HG02588 (cell line): ENCODE data around the gene USP6.
"Not testable (repeated sequence)": the region's sequence is repeated elsewhere in the genome, so short reads cannot be mapped to it uniquely, and the experiment has no call there.

Experiments used
- ATAC-seq: cut with Tn5 transposase; IDR thresholded peaks from one replicate; pipeline ENCODE4 v1.9.1; 2021; ENCODE audit warnings: mild to moderate bottlenecking, moderate library complexity; ENCODE audit not compliant: unreplicated experiment

The USP6 gene

DNA sequence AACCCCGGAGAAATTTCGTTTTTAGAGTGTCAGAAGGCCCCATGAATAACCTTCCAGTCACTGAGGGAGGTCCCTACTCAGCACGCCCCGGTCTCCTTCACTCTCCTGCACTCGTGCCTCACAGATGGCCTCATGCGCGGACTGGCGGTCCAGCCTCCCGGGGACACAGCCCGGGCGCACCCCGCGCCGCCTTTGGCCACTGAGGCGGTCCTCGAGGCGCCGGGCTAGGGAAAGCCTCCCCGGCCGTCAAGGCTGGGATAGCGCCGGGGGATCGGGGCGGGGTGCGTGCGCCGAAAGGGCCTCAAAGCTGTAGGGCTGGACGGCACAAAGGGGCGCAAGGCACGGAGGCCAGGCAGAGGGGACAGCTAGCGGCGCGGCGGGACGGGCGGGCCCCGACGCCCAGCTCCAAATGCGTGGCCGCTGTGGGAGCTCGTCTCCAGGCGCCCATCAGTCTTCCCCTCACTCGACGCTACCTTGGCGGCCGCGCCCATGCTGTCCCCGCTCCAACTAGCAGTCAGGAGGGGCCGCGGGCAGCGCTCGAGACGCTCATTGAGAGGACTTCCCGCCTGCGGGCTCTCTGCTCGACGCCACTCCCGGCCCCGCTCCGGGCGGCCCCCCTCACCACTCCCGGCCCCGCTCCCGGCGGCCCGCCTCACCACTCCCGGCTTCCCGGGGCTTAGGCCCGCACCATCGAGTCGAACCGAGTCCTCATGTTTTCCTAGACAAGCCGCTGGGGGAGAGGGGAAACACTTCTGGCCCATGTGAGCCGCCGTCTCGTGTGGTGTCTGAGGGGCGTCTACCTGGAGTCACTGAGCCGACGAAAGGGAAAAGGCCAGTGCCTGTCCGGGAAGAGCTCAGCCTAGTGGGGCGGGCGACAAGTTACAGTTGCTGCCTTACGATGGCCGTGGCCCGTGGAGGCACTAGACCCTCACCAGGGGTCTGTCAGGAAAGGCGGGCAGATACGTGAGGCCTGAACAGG lies at the start of gene USP6:
Gene USP6, plus strand, starts transcription at position 360 of the 979 bp plus-strand sequence. CDS start 14,336 bp downstream, outside the sequence.
- no peak for ATAC-seq

DNA sequence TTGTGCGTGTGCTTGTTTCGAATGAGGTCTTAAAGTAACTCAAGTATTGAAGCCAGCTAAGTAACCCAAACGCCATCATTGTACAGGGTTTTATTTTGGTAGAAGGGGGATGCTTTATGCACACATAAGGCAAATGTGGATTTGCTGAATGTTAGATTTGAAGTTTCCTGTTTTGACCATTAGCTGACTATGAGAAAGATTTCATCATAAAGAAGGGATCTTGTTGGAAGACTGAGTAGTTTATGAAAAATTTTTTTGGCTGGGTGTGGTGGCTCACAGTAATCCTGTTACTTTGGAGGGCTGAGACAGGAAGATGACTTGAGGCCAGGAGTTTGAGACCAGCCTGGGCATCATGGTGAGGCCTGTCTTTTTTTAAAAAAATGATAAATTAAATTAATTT lies 47.6 kb upstream of the USP6 start:
- no peak for ATAC-seq

DNA sequence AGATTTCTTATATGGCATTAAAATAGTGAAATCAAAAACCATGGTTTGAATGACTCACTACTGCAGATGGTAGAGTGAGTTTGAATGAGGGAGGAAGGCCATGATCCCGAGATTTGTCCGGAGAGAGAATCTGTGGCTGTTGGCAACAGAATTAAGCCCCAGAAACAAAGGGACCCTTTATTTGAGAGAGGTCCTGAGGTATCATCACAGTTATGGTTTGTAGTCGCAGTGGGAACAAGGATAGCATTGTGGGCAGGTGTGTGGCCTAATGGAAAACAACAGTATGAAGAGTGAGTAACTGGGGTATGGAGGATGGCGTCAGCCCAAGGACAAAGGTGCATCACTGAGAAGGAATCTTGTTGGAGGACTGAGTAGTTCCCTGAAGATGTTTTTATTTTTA lies 46.1 kb upstream of the USP6 start:
- ATAC-seq: no peak

DNA sequence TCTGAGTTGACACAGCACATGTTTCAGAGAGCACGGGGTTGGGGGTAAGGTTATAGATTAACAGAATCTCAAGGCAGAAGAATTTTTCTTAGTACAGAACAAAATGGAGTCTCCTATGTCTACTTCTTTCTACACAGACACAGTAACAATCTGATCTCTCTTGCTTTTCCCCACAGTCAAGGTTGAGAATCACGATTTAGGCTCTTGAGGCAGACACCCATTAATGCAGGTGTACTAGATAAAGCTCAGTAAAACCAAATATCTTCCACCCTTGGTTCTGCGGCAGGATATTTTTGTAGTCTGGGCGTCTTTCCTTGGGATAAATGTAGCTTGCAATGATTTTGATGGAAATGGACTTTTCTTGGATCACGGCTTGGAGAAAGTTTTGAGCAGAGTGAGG lies 40.4 kb upstream of the USP6 start:
- not testable (repeated sequence) for ATAC-seq

DNA sequence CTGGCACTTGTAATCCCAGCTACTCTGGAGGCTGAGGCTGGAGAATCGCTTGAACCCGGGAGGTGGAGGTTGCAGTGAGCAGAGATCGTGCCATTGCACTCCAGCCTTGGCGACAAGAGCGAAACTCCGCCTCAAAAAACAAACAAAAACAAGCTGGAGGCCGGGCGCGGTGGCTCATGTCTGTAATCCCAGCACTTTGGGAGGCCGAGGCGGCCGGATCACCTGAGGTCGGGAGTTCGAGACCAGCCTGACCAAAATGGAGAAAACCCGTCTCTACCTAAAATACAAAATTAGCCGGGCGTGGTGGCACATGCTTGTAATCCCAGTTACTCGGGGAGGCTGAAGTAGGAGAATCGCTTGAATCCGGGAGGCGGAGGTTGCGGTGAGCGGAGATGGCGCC lies 38.6 kb upstream of the USP6 start:
- not testable (repeated sequence) for ATAC-seq

DNA sequence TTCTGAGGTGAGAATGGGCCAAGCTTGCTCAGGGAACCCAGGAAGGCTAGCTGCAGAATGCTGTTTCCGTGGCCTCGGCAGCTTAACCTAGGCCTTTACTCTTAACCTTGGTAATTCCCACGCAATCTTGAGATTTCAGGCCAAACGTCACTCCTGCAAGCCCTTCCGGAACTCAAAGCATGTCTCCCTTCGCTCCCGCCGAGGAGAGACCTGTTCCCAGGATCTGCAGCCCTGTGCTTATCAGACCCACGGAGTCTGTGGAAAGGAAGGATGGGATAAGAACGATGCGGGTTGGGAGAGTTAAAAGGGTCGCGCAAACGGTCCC lies 38.1 kb upstream of the USP6 start:
- ATAC-seq: no peak

DNA sequence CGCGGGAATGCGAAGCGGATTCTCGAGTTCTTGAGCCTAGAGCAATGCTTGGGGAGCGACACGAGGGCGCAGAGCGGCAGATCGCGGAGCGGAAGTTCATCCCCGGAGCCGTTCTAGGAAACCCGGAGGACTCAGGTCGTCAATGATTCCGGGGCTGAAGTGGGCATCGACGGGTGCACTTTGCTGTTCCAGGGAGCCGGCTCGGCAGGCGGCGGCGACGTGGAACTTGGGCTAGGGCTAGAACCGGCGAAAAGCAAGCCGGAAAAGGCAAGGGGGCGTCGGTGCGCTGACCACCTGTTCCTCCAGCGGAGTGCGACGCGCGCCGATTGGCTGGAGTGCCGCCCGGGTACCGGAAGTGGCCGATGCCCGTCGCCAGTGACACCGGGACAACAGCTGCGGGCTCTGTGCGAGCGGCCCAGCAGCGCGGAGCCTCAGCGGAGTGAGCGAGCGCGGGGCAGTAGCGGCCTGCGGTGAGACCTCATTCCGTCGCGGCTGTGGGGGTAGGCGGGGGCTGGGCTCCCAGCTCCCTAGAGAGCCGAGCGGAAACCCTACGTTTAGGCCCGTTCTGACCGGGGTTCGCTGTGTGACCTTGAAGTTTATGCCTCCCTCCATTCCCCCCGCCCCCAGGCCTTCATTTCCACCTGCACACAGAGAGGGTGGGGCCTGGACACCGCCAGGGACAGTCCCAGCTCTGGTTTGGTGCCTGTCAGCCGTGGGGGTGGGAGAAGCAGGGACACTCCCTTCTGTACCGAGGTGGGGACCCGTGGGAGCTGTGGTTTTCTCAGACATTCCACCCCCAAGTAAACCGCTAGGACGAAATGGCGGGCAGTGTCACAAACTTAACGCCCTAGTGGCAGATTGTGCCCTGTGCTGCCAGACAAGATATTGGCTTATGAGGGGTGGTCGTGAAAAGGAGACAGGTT lies 37.5 kb upstream of the USP6 start, which contains the start of gene ZFP3:
Gene ZFP3, plus strand, starts transcription at position 362 of the 923 bp plus-strand sequence. CDS start 13,038 bp downstream, outside the sequence.
- ATAC-seq: peak; percentile 74

DNA sequence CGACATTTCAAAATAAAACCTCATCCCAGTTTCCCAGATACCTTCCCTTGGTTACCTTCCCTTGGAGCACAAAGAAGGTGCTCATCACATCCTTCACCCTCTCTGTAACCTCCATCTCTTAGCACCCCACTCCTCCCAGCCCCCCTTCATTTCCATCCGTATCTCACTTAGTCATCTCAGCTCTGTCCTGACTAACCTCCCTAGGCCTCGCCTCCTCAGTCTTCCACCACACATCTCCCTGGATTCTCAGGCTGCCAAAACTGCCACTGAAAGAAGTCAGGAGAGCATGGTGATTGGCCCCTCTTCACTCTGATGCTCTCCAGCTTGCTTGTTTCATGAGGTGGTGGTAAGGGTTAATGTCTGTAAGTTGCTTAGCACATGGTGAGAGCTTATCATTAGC lies 35.2 kb upstream of the USP6 start:
- ATAC-seq: no peak

DNA sequence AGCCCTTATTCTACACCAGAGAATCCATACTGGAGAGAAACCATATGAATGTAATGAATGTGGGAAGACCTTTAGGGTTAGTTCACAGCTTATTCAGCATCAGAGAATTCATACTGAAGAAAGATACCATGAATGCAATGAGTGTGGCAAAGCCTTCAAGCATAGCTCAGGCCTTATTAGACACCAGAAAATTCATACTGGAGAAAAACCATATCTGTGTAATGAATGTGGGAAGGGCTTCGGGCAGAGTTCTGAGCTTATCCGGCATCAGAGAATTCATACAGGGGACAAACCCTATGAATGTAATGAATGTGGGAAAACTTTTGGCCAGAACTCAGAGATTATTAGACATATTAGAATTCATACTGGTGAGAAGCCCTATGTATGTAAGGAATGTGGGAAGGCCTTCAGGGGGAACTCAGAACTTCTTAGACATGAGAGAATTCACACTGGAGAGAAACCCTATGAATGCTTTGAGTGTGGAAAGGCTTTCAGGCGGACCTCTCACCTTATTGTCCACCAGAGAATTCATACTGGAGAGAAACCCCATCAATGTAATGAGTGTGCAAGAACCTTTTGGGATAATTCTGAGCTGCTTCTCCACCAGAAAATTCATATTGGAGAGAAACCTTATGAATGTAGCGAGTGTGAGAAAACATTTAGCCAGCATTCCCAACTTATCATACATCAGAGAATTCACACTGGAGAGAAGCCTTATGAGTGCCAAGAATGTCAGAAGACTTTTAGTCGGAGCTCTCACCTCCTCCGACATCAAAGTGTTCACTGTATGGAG lies 23.4 kb upstream of the USP6 start:
- no peak for ATAC-seq

DNA sequence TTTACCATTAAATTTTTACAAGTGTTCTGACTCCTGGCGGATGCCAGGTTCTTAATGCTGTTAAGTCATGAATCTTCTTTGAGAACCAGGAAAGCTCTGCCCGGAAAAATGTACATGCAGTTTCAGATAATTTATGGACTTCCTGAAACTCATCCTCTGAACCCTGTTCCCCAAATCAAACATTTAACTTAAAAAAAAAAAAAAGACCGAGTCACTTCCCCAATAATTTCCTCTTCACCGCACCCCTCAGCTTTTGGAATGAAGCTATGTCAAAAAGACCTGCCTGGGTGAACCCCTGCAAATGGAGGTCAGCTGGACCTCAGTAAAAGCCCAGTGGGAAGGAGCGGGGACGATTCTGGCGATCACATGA lies 19.1 kb upstream of the USP6 start:
- no peak for ATAC-seq

DNA sequence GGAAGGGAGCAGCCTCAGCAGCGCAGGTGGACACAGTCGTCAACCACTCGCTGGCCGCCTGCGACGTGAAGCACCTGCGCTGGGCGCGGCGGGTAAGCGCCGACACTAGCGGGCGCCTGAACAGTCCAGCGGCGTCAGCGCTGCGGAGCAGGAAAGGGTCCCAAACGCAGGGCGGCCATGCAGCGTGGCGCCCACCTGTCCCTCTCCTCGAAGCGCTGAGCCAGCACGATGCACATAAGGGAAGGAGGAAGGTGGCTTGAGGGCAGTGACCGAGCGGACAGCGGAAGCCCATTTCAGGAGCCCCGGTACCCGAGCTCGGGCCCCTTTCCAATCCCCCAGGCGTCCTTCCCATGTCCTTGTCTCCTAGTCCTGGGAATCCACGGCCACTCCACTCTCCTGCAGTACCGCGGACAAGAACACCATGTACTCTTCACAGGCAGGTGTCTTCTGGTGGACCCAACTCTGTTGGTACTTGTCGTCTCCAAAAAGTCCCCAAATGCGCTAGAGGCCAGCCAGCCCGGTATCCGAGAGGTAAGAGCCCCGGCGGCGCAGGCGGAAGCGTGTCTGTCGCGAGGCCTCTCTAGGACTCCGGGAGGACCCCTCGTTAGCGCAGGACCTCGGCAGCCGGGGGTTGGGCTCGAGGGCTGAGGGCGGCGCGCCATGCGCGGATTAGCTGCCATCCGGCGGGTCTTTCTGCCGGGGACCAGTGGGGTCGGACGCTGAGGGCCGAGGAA lies 18.6 kb upstream of the USP6 start:
- no peak for ATAC-seq

DNA sequence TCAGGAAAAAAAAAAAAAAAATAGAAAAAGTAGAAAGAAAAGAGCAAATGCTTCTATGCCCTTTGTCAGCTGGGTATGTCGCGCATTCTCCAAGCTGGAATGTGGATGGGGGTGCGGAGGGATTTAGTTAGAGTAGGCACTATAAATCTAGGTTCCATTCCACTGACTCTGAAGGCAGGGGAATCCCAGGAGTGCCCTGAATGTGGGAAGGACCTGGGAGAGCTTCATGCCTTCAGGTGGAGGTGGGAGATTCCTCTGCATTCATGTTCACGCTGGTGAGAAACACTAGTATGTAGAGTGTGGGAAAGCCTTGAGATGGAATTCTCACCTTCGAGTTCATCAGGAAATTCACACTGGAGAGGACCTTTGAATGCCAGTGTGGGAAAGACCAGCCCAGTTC lies 16.6 kb upstream of the USP6 start:
- ATAC-seq: no peak

DNA sequence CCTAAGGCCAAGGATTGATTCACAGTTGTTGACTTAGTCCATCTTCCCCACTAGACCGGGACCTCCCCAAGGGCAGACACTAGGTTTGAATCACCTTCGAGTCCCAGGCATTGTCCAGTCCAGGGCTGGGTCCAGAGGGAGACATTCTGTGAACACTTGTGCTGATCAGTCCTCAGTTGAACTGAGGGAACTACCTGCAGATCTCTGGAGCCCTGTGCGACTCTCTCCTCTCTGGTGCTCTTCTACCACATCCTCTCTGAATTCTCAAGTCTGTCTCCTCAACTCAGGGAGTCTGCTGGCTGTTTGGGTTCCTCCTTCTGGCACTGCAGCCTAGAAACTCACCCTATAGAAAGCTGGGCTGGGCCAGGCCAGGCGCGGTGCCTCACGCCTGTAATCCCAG lies 15.0 kb upstream of the USP6 start:
- ATAC-seq: no peak

DNA sequence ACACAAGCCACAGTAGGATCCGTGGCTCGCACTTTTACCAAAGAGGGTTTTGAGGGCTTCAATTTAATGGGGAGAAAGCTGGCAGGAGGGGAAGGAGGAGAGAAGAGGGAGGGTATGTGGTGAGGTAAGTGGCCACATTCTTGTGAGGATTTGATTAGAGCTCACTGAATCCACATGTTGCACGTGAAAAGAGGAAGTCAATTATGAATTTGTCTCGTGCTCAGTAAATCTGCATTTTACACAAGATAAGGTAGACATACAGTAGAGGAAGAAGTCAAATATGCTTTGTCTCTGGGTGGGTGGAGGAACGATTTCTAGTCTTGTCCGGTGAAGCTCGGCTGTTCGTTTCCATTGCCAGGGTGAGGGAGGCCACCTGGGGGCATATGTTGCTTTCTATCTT lies 5.0 kb upstream of the USP6 start:
- no peak for ATAC-seq

DNA sequence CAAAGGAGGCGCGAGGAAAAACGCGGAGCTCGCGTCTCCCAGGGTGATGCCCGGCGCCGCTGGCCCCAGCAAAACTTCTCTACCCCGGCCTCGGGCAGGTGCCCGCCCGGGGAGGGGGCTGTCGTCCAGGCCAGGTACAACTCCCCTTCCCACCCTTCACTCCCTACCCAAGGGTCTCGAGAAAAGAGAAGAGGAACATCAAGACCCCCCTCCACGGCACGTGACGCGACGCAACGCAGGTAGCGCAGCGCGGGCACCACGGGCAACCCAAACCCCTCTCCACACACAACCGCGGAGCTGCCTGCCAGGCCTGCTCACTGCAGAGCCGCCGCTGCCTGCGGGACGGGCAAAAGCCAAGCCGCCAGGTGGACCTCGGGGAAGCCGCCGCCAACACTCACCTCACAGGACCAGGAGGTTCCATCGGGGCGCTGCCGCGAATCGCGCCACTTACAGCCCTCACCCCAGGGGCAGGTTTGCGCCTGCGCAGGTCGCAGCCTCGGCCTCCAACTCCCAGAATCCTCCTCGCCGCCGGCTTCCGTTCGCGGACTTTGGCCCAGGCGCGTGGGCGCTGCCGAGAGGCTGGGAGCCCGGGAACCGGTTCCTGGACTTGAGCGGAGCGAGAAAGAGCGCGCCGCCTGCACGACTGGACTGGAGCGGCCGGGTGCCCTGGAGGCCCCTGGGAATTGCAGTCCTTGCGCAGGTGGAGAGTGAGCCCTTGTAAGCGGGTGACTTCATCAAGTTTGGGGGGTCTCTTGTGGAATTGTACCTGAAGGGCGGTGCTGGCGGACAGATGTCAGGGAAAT lies 4.2 kb upstream of the USP6 start, which contains the start of gene ZNF232:
Gene ZNF232, minus strand, starts transcription at position 477 of the 803 bp plus-strand sequence. Its CDS starts 56 bp downstream, at position 421.
- peak; percentile 87 for ATAC-seq

DNA sequence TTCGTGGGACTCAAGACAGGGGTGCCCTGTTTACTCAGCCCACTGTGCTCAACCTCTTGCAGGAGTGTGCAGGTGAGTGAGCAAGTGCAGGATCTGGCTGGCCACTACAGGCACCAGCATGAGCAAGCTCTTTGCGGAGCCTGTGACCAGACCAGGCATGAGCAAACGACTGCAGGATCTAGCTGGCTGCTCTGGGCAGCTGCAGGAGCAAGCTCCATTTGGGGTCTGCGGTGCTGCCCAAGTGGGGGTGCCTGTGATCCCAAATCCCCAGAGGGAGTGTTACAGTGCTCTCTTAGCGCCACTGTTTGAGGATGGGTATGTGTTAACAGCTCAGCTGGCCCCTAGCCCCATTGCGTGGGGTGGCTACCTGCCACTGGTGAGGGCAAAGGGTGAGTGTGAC lies 2.4 kb downstream of the USP6 start:
- no peak for ATAC-seq

DNA sequence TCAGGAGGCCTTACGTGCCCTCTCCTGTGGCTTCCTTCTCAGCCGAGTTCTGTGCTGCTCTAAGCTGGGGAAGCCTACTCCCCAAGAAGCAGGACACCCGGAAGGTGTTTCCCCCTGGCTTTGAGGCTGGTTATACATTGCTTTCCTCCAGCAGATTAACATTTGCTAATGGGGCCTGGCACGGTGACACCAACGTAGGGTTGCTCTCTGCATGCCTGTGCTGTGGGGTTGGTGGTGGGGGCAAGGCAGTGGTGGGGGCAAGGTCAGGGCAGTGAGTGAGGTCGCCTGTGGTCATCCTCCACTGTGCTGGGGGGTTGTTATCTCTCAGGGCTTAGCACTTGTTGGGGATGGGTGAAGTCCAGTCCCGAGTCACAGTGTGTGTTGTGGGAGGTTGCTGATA lies 4.2 kb downstream of the USP6 start:
- no peak for ATAC-seq

DNA sequence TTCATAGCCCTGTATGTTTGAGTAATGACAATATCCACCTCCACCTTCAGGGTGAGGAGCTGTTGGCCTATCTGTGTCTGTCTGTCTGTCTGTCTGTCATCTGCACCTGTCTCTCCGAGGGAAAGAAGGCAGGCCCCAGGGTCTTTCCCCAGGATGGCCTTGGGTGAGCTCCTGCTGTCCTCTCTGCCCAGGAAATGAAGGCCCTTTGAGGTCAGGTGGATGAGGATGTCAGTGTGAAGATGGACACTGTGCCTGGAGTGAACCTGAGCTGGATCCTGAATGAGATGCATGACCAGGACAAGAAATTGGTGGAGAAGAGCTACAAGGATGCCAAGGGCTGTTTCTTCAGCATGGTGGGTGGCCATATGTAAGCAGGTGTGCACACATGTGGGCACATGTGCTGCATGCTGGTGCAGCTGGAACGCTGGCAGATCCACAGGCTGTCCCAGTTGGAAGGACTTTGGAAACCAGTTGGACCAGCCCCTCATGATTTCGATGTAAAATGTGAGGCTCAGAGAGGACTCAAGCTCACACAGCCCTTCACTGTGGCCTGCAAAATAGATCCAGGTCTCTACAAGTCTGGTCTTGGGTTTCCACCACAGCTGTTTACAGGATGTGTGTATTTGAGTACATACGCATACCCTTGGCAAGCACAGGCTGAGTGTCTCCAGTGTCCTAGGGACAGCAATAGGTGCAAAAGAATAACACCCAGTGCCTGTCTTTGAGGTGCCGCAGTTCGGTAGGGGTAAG lies 4.8 kb downstream of the USP6 start:
- ATAC-seq: not testable (repeated sequence)
